Prostate gland (tissue), 2 donors: ENCODE results near the gene MYLK4.

Experiments
- CTCF ChIP-seq, 4 experiments: fragments of 200-600 bp in 2 of 4; fragments of 450-650 bp in 2 of 4; sonication (generic) in 2 of 4; IDR thresholded peaks; 1 replicate in 3 of 4; 2 replicates in 1 of 4; pipeline ENCODE4 v1.5.1; 2016 to 2019; ENCODE audit warnings: antibody characterized with exemption in 4 of 4, mild to moderate bottlenecking in 2 of 4, moderate library complexity in 2 of 4
- POLR2AphosphoS5 ChIP-seq: sonication (generic); formaldehyde crosslinking; IDR thresholded peaks from one replicate; pipeline ENCODE4 v1.6.1; 2017; ENCODE audit warnings: antibody characterized with exemption

GRCh38 chr6:2697291-2697690, 53.4 kb downstream of the MYLK4 start:
- TF ChIP-seq CTCF (IDR thresholded peaks at IDR 0.05) (no peak), POLR2AphosphoS5 (no peak)
